ENCODE results near the gene DHX16.

DHX16 gene

DNA sequence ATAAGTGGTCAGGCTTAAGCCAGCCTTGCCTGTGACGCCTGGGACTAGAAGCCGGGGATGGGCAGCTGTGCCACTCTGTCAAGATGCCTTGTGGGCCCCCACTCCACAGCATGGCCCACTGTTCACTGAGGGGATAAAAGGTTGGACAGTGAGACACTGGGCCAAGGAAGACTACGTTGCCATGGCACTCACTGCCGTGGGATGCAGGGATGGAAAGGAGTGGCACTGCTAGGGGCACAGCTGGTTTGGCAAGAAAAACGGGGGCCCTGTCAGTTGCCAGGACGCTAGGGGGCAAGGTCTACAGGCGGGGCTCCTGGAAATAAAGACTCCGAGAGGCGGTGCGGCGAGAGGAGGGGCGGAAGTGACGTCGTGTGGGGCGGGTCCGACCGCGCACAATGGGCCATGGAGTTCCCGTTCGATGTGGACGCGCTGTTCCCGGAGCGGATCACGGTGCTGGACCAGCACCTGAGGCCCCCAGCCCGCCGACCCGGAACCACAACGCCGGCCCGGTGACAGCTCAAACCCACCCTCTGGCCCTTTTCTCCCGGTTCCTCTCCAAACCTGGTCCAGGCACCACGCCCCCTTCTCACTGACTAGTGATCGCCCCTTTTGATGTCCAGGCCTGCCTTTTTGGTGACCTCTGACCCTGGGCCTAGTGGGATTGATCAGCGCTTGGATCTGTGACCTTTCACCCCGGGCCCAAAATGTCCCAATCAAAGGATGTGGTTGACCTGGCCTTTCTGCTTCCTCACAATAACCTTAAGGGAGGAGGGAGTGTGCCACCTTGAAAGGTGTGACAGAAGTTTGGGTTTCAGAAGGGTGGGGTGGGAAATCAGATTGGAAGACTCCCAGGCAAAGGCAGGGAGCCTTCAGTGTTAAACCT is 46.1 kb downstream of the DHX16 start, which contains the start of gene ATAT1:
Gene ATAT1 (plus strand): TSS at position 391 of the 883 bp plus-strand sequence.
- peak; percentile 91 for DNase-seq

DNA sequence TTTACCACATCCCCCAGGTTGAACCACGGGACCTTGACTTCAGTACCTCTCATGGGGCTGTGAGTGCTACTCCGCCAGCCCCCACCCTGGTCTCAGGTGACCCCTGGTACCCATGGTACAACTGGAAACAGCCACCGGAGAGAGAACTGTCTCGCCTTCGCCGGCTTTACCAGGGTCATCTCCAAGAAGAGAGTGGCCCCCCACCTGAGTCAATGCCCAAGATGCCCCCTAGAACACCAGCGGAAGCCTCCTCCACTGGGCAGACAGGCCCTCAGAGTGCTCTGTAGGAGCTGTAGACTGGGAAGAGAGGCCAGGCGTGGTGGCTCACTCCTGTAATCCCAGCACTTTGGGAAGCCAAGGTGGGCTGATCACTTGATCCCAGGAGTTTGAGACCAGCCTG is 47.3 kb downstream of the DHX16 start:
- DNase-seq, result no peak

DNA sequence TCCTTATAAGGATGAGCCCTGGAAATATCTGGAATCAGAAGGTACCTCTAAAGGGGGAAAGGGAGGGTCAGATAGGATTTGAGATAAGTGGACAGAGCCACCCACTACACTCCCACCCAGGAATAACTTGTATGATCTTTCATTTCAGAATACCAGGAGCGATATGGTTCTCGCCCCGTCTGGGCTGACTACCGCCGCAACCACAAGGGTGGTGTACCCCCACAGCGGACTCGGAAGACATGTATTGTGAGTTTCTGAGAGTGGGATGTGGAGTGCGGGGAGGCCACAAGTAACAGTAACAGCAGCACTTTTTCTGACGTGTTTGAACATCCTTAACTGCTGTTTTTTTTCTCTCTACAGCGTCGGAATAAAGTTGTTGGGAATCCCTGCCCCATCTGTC is 53.2 kb downstream of the DHX16 start:
- DNase-seq, result no peak

DNA sequence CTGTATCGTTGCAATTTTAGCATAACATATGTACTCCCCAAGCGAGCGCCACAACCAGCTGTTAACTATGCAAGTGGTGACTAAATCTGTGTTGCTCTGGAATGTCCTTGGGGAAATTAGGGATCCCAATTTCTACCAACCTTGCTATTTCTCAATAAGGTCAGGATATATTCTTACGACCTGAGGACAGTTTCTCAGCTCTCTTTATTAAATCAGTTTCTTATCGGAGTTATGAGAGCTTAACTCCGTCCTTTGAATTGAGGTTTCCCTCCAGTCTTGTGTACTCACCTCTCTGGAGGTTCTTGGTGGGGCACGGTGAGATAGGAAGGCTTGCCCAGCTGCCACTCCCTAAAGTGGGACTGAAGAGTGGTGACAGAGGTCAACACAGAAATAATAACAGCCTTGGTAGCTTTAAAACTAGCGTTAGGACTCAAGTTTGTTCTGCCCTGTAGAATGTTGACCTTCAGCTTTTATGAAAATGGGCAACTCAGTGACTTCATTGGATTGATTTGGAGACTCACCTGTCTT is 54.5 kb downstream of the DHX16 start:
- DNase-seq, result no peak

DNA sequence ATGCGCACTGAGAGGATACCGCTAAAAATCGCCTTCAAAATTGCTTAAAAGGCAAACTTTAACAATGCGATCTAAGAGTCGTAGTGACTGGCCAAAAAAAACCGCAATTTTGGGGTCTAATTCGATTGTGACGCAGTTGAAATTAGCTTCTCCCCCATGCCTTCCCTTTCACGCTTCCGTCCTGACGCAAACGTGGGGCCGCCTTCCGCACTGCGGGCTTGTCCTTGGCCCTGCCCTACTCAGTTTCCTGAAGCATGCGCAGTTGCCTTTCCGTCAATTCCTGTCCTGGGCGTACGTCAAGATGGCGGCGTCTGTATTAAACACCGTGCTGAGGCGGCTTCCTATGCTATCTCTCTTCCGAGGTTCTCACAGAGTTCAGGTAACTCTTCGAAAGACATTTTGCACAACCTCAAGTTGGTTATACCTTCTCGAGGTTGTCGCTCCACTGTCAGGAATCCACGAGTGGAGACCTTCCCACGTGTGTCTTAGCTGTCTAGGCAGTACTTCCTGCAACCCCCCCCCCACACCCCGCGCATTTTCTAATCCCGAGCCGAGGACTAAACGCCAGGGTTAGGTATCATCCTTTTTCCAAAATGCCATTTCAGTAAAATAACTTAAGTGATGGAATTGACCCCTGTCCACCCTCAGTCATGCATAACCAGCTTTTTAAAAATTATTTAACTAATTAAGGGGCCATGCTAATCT is 55.1 kb downstream of the DHX16 start, which contains the start of gene MRPS18B:
Gene MRPS18B (plus strand): TSS at position 276 of the 705 bp plus-strand sequence. CDS start 26 bp downstream, at position 302.
- peak; percentile 97 for DNase-seq

DNA sequence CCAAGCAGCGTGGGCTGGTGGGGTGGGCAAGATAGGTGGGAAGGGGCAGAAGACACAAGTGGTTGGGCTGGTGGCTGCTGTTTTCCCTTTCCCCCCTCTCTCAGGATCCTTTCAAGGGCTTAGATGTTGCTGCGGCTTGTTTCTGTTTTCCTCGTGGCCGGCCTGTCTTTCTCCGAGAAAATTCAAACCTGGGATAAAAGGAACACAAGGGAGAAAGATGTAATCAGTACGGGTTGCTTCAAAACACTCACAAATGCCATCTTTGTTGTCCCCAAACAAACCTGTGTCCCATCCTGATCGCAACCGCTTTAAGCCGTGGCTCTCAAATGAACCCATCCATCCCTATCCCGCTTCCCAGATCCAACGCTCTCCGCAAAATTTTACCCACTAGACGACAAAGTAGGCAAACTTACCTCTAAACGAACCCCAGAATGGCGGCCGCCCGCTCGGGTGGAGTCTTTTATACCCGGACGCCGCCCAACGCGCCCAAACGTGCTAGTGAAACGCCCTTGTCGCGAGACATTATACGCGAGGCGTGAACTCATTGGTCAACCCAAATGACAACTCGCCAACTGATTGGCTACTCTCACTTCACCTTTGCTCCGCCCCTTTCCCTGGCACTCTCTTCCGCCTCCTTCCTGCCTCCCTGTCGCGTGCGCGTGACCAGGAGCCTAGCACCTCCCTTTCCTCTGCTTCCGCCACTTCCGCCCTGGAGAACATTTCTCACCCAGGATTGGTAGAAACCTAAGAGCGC is 55.8 kb downstream of the DHX16 start, which contains the start of gene PPP1R10:
Gene PPP1R10 (minus strand): TSS at position 433 of the 754 bp plus-strand sequence. CDS start 7,299 bp downstream, outside the sequence.
- peak; percentile 100 for DNase-seq

DNA sequence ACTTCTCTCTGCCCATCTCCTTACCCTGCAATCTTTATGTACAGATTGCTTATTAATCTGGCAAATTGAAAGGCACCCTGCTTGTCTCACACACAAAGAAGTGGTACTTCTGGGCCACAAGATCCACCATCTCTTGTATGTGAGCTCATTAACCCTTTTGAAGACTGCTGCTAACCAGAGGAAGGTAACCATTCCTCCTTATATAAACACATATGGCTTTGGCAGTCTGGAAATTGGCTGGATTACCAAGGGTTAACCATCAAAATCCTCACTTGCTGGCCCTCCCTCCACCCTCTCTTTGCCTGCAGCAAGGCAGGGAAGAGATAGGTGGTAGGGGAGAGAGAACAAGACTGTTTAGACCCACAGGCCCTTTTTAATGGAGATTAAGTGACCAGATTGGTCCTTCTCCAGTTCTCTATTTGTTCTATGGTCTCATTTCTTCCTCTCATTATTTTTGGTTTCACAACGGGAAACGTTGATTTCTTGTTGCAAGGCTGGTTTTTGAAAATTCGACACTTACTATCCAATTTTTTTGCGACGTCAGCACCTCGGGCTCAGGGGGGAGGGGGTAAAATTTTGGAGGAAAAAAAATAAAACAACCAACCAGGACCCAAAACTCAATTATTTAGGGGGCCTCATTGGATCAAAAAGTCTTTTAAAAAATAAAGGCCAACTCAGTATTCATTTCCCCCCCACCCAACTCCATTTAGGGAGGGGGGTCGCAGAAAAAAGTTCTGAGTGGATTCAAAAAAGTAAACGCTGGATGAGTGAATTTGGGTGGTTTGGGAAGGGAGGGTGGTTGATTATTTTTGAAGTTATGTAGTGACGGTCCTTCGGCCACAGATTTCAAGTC is 56.6 kb downstream of the DHX16 start:
- DNase-seq, result no peak

DNA sequence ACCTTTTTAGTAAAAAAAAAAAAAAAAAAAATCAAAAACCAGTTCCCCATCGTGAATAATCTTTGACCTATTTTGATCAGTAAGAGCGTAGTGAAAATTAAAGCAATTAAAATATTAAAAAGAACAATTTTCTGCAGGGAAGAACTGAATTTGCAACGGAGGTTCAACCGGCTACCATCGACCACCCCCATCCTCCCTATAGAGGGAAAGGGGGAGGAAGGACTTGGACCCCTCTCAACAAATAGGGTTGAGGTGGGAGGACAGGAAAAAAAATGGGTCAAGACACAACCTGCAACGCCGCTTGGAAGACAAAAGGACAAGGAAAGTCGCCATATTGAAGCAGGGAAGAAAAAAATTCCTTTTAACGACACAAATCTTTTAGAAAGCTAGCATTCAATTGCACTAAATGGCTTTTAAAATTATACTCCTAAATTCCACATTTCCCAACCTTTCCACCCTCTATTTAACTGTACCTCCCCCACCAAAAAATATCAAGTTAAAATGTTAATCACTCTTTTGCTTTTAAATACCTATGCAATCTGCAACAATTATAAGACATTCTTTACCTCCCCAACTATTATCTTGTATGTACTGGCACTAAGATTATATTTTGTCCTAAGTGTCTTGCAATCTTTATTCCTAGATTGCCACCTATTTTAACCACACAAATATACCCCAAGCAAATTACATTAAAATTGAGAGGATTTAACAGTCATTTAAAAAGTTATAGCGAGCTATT is 57.4 kb downstream of the DHX16 start:
- DNase-seq, result peak; percentile 89

DNA sequence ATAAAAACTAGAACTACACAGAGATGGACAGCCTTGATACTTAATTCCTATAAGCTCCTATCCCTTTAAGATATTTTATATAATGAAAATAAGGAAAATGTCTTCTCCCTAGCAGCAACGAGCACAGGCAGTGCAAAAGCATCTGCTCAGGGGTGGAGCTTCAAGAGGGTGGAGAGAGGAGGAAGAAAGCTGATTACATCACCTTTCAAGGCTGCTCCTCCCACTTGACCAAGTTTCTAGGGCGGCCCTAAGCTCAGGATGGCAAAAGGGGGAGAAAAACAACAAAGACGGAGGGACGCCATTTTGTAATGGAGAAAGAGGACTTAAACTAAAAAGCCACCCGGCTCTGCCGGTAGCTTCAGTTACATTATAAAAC is 58.0 kb downstream of the DHX16 start:
- DNase-seq, result peak; percentile 94

DNA sequence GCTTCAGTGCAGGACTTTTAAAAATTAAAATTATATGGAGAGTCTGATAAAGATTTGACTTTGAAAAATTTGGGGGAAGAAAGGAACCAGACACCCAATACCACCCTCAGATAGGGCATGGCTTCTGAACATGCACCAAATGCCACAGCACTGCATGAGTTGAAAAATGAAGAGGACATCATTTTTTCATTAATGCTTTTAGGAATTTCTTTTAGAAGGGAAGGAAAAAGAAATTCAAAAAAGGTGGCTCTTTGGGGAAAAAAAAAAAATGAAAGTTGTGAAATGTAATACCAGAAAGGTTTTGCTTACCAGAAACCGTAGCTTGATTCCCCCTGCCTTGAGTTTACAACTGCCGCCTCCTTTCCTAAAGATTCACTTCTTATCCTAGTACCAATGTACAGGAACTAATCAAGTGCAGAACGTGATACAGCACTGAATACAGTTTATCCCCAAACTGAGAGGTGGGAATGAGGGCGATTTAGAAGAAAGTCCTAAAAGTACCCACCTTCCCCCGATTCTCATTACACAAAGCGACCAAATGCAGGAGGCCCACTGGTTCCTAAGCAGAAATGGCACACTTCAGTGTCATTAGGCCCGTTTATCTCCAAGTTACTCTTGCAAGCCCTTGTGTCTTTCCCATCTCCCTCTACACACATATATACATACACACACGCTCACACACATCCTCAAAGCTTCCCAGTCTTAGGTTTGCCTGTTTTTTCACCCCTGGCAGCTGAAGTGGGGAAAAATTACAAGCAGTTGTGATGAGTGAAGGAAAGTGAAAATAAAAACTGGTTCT is 58.6 kb downstream of the DHX16 start:
- DNase-seq, result no peak

DNA sequence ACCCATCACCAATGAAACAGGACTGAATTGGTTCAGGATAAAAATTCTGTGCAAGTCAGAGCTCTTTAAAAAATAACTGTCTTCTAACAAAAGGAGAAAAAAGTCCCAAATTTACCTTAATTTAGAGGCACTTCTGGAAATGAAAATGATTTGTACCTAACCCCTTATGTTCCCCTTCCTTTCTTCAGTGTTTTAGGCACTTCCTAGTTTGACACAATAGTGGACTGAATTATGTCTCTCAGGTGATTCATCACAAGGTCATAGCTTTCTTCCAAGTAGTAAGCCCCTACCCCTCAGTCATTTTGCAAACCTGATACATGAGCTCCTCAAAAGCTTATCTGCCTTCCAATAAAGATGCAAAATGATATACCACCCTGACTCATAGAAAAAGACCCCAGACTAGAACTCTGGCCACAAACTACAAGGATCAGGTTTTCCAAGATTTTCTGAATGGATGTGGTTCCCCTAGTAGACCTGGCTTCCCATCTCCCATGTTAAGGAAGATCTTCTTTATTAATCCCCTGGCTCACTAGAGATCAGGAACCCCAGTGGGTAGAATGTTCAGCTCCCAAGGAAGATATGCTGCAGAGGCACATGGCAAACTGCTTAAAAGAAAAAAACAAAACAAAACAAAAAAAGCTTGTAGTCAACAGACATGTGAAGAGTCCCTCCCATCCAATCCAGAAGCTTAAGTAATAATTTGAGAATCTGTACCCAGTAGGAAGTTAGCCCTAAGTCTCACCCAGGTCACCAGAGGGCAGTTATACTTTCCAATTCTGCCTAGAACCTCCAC is 59.4 kb downstream of the DHX16 start:
- DNase-seq, result no peak

DNA sequence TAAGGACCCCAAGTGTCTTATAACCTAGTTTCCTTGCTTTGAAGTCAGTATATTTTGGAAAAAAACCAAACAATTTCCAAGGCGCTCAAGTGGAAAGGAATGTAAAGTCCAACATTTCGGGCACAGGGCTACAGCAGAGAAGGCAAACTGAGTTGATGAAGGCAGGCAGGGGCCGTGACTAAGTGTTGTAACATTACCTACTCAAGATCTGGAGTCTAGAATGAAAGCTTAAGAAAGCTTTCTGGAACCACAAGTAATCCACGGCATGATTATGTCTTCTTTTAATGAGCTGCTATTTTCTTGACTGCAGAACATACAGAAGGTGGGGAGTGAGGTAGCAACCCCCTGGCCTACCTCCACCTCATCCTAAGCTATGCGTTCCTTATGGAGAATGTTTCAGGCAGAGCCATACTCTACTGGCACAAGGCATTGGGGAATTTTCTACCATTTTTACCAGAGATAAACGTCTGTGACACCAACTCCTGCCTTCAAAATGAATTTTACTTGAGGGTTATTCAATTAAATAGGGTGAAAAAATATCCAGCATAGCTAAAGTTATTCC is 60.0 kb downstream of the DHX16 start:
- DNase-seq, result no peak

DNA sequence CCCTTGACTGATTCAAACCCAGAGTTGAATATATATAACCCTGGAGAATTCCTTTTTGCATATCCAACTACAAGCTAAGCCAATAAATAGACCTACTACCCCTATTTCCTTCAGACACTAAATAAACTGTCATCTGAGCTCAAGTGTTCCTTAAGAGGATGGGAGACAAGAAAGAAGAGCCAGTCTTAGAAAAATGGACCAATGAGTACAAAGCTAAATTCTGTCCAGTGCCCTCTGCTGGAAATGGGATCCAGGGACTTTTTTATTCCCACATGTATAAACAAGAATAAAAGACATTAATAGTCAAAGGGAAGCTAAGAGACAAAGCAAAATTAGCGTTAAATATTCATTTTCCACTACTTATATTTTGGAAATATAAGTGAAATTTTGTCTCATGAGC is 60.6 kb downstream of the DHX16 start:
- DNase-seq, result no peak

DNA sequence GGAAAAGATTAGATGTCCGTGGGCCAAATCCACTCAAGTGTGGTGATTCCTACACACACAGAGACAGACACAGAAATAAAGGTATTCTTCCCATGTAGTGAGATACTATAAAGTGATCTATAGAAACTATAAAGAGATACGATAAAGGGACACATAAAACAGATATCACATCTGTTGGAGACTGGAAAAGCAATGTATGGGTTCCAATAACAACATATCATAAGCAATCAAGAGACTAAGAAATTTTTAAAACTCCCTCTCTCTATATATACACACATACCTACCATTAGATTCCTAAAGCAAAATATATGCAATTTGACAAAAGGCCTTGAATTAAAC is 61.0 kb downstream of the DHX16 start:
- DNase-seq, result no peak

DNA sequence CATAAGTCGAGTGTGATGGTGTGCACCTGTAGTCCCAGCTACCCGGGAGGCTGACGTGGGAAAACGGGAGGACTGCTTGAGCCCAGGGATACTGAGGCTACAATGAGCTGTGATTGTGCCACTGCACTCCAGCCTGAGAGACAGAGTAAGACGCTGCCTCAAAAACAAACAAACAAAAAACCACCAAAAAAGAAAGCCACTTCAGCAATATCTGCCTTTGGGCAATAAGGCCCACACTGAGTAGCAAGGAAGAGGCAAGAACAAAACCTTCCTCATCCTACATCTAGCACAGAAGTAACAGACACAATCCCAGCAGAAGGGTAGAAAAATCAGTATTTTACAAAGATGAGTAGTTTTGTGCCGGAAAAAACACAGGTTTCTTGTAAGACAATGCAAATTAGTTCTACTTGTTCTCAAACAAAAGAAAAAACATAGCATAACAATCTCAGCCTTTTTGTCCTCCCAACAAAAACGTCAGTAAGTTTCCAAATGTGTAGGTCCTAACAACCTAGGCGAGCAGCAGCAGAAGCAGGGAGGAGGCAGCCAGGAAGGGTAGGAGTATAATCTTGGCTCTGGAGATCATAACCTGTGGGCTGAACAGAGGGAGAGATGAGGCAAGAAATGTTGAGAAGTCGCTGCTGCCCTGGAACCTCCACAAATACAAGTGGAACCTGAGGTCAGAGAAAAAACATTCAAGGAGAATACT is 61.5 kb downstream of the DHX16 start:
- no peak for DNase-seq

DNA sequence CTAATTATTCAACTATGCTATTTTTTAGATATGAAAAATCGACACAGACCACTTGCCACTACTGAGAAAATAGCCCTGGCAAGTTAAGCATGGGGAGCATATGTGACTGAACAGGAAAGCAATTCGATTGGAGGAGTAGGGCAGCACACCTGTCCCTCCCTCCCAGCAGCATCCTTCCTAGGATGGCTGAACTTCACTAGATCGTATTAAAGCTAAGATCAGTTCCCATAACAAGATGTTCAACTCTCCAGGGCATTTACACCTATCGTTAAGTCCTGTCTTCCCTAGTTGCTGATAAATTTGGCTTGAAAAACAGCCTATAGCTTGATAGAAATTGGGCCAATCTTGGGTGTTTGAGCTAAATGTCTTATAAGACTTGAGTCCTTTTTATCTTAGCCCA is 62.7 kb downstream of the DHX16 start:
- DNase-seq, result no peak

DNA sequence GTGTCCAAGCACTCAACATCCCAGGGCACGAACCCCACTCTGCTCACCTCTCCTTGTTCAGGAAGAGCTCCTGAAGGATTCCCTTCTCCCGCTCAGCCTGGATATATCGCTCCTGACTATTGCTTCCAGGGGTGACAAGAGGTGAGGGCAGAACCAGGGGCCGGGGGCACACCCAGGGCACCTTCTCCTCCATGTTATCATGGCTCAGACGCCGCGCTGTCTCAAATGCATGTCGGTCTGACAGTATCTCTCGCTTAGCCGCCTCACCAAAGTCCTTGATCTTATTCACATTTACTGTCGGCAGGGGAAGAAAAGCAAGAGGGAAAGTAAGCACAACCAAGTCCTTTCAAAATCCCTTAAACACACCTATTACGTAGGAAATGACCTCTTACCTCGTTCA is 68.8 kb downstream of the DHX16 start:
- no peak for DNase-seq

All from islet precursor cell (in vitro differentiated cells).